ENCODE results near the gene RFX4. TPM values are rescaled to one million over a fixed set of nuclear protein-coding genes. Genes with fewer than 3 reads are reported as not detected.

The RFX4 gene
- total RNA-seq, 4 donors from 2014 or later, result not detected

- TF ChIP-seq CTCF (IDR thresholded peaks at IDR 0.05) (no peak), EP300 (IDR thresholded peaks at IDR 0.05) (no peak), POLR2AphosphoS5 (IDR thresholded peaks at IDR 0.05) (no peak), POLR2A (IDR thresholded peaks at IDR 0.05; ENCODE audit: low read depth) (no peak)
- H3K36me3 ChIP-seq, result no peaks in the 10 kb centered on the region
- H3K4me1 ChIP-seq, result no peaks in the 10 kb centered on the region
- WGBS, result 94% methylated on average over 3 of the region's 3 CpGs
- no peaks in the 10 kb centered on the region for H3K9me3 ChIP-seq
- intact Hi-C loops (cut with DNase I), result no loop called here
- H3K27ac ChIP-seq (replicated peaks in 1 of 4), result no peak overlapping the region
- DNase-seq (ENCODE audit: extremely low spot score), result no peak
- H3K27me3 ChIP-seq, result no peaks in the 10 kb centered on the region
- no peak overlapping the region for H3K4me3 ChIP-seq
Measured at GRCh38 chr12:106747973-106748436, 165.2 kb downstream of the RFX4 start.

GRCh38 chr12:106750524-106750923 is 167.7 kb downstream of the RFX4 start:
- Histone ChIP-seq H3K27ac (replicated peaks in 1 of 4) (no peak overlapping the region), H3K4me1 (no peaks in the 10 kb centered on the region), H3K4me3 (no peak overlapping the region), H3K9me3 (no peaks in the 10 kb centered on the region), H3K27me3 (no peaks in the 10 kb centered on the region), H3K36me3 (no peaks in the 10 kb centered on the region)
- TF ChIP-seq POLR2A (IDR thresholded peaks at IDR 0.05; ENCODE audit: low read depth) (no peak), CTCF (IDR thresholded peaks at IDR 0.05) (no peak), POLR2AphosphoS5 (IDR thresholded peaks at IDR 0.05) (no peak), EP300 (IDR thresholded peaks at IDR 0.05) (no peak)
- 85% methylated on average over 3 of the region's 3 CpGs for WGBS
- intact Hi-C loops (cut with DNase I), result no loop called here
- DNase-seq (ENCODE audit: extremely low spot score), result no peak

GRCh38 chr12:106753526-106753925 is 170.7 kb downstream of the RFX4 start:
- Histone ChIP-seq H3K4me1 (no peaks in the 10 kb centered on the region), H3K27ac (replicated peaks in 1 of 4) (no peak overlapping the region), H3K27me3 (no peaks in the 10 kb centered on the region), H3K36me3 (no peaks in the 10 kb centered on the region), H3K9me3 (no peaks in the 10 kb centered on the region), H3K4me3 (no peak overlapping the region)
- DNase-seq (ENCODE audit: extremely low spot score), result no peak
- no peak for TF ChIP-seq POLR2A (IDR thresholded peaks at IDR 0.05; ENCODE audit: low read depth)
- intact Hi-C loops (cut with DNase I), result no loop called here
- WGBS, result 92% methylated on average over 4 of the region's 7 CpGs

GRCh38 chr12:106754331-106754730 is 171.5 kb downstream of the RFX4 start:
- H3K36me3 ChIP-seq, result no peaks in the 10 kb centered on the region
- H3K9me3 ChIP-seq, result no peaks in the 10 kb centered on the region
- H3K27me3 ChIP-seq, result no peaks in the 10 kb centered on the region
- intact Hi-C loops (cut with DNase I), result no loop called here
- no peak for DNase-seq (ENCODE audit: extremely low spot score)
- no peak for TF ChIP-seq POLR2A (IDR thresholded peaks at IDR 0.05; ENCODE audit: low read depth)
- no peak for TF ChIP-seq POLR2AphosphoS5 (IDR thresholded peaks at IDR 0.05)
- TF ChIP-seq EP300 (IDR thresholded peaks at IDR 0.05), result no peak
- TF ChIP-seq CTCF (IDR thresholded peaks at IDR 0.05), result no peak
- no peak overlapping the region for H3K27ac ChIP-seq (replicated peaks in 1 of 4)
- H3K4me1 ChIP-seq, result peaks cover 1 to 7% (median 5%) of the 10 kb centered on the region in 4 donors
- WGBS, result 94% methylated on average over 1 of the region's 1 CpG
- H3K4me3 ChIP-seq, result no peak overlapping the region

GRCh38 chr12:106757623-106758348 is 175.0 kb downstream of the RFX4 start:
- H3K27ac ChIP-seq (replicated peaks in 1 of 4), result peak overlapping the region in 3 of 4 donors; percentile 35 to 56 (median 44)
- intact Hi-C loops (cut with DNase I), result no loop called here
- TF ChIP-seq EP300 (IDR thresholded peaks at IDR 0.05) (no peak), POLR2AphosphoS5 (IDR thresholded peaks at IDR 0.05) (no peak), POLR2A (IDR thresholded peaks at IDR 0.05; ENCODE audit: low read depth) (no peak), CTCF (IDR thresholded peaks at IDR 0.05) (no peak)
- DNase-seq (ENCODE audit: extremely low spot score), result no peak
- no peaks in the 10 kb centered on the region for H3K27me3 ChIP-seq
- no peaks in the 10 kb centered on the region for H3K36me3 ChIP-seq
- WGBS, result 84% methylated on average over 6 of the region's 6 CpGs
- no peaks in the 10 kb centered on the region for H3K9me3 ChIP-seq
- H3K4me3 ChIP-seq, result no peak overlapping the region
- peaks cover 12 to 19% (median 17%) of the 10 kb centered on the region in 4 donors for H3K4me1 ChIP-seq
